Measurements from ENCODE around the gene TBC1D2B.
"Not testable (repeated sequence)": the region's sequence is repeated elsewhere in the genome, so short reads cannot be mapped to it uniquely, and the experiment has no call there.

DNA sequence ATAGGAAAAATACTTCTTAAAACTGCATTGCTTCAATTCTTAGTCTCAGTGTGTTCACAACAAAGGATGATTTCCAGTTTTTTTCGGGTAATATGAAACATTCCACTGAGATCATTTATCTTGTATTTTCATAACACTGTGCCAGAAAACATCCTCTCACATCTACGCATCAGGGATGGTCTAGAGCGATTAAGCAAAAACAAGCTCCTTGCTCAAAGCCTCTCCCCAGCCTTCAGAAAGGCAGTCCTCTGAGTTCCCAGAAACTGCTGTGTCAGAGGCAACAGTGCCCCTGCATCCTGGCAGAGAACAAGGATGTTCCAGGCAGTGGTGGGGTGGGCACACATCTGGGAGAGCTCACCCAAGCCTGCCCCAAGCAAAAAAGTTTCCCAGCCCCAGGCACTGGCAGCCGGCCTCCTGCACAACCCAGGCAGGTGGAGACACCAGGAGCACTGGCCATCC lies 80.8 kb downstream of the TBC1D2B start:
- TF ChIP-seq HNF4A (conservative IDR thresholded peaks at IDR 0.05); GABPA (IDR thresholded peaks at IDR 0.05 in 1 of 2, conservative IDR thresholded peaks at IDR 0.05 in 1 of 2); MAX (IDR thresholded peaks at IDR 0.05); TAF1 (conservative IDR thresholded peaks at IDR 0.05): not testable (repeated sequence)
- TF ChIP-seq, protein P1, sequence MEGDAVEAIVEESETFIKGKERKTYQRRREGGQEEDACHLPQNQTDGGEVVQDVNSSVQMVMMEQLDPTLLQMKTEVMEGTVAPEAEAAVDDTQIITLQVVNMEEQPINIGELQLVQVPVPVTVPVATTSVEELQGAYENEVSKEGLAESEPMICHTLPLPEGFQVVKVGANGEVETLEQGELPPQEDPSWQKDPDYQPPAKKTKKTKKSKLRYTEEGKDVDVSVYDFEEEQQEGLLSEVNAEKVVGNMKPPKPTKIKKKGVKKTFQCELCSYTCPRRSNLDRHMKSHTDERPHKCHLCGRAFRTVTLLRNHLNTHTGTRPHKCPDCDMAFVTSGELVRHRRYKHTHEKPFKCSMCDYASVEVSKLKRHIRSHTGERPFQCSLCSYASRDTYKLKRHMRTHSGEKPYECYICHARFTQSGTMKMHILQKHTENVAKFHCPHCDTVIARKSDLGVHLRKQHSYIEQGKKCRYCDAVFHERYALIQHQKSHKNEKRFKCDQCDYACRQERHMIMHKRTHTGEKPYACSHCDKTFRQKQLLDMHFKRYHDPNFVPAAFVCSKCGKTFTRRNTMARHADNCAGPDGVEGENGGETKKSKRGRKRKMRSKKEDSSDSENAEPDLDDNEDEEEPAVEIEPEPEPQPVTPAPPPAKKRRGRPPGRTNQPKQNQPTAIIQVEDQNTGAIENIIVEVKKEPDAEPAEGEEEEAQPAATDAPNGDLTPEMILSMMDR (IDR thresholded peaks at IDR 0.05; ENCODE audit: low read depth, low read length, missing input control) = not testable (repeated sequence)

Data from liver (tissue), 3 donors.